ENCODE measurements around the gene TRMT5. TPM values are rescaled to one million over a fixed set of nuclear protein-coding genes. Genes with fewer than 3 reads are reported as not detected.

Gene TRMT5
- total and polyA plus RNA-seq, 10 of the 15 experiments (the other 5 are each of a cell fraction or from before 2014, with no cell fraction given) = 6.6 to 13.1 (median 9.4) TPM

DNA sequence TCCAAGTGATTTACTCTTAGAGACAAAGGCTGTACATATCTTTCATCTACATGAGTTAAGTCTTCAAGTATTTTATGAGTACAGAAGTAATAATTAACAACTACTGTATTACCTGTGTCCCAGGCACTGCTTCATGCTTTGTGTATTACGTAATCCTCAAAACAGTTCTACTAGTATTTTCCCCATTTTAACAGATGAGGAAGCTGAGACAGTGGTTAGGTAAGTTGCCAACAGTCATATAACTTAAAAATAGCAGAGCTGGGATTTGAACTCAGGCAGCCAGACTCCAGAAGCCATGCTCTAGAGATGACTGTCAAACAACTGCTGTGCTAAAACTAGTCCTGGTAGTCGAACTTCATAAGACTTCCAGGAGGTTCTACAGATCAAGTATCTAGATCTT, 10.7 kb downstream of the TRMT5 start:
- H3K4me3 ChIP-seq = no peak overlapping the region
- H2AFZ ChIP-seq (ENCODE audit: control insufficient read depth, low read depth, low read length) = no peak overlapping the region
- ChIA-PET CTCF (interaction anchor here (0.7 kb wide), 1 partner anchor 347 kb away, joined by 3 read pairs; no protein-coding TSS in a partner anchor), POLR2A (no interaction called here), SMC1A (ENCODE audit: uncharacterized antibody, unreplicated experiment) (interaction anchor here (0.8 kb wide), 1 partner anchor 16 kb away, joined by 3 read pairs; no protein-coding TSS in a partner anchor), RAD21 (ENCODE audit: unreplicated experiment) (no interaction called here)
- no peak overlapping the region for H3K9ac ChIP-seq (ENCODE audit: control insufficient read depth, insufficient read depth, low read length)
- in situ Hi-C loops (cut with MboI) = no loop called here
- BruUV-seq (replicated peaks) = no TSS peak
- H3K4me2 ChIP-seq (ENCODE audit: control insufficient read depth, insufficient read depth) = no peak overlapping the region
- no peaks in the 10 kb centered on the region for H3K79me2 ChIP-seq (ENCODE audit: control insufficient read depth, insufficient read depth, low read length)
- no peaks in the 10 kb centered on the region for H4K20me1 ChIP-seq (ENCODE audit: control insufficient read depth, insufficient read depth)
- TF ChIP-seq SP1 (IDR thresholded peaks at IDR 0.05; ENCODE audit: low read depth, low read length) (no peak), EED (IDR thresholded peaks at IDR 0.05; ENCODE audit: low read depth) (no peak), SPI1 (IDR thresholded peaks at IDR 0.05; ENCODE audit: borderline replicate concordance, insufficient read depth, low read depth, low read length) (no peak), FOXK2 (IDR thresholded peaks at IDR 0.05) (no peak), CBFB (IDR thresholded peaks at IDR 0.05; ENCODE audit: low read depth) (no peak), SMAD5 (IDR thresholded peaks at IDR 0.05; ENCODE audit: low read depth) (no peak), RELA (IDR thresholded peaks at IDR 0.05; ENCODE audit: borderline replicate concordance, partially characterized antibody) (no peak)
- intact Hi-C loops (cut with micrococcal nuclease; ENCODE audit: unreplicated experiment) = no loop called here
- no peak for ATAC-seq
- no peaks in the 10 kb centered on the region for H3K9me3 ChIP-seq (replicated peaks; ENCODE audit: control insufficient read depth, insufficient read depth, low read length)
- H3K36me3 ChIP-seq (ENCODE audit: control insufficient read depth in 2 of 2, insufficient read depth in 2 of 2, low read length in 1 of 2) = no peaks in the 10 kb centered on the region; a peak in 1 of 4 replicates
- no peaks in the 10 kb centered on the region for H3K27me3 ChIP-seq (replicated peaks in 1 of 2; ENCODE audit: control insufficient read depth in 2 of 2, insufficient read depth in 2 of 2, low read length in 1 of 2)
- H3K4me1 ChIP-seq (ENCODE audit: control insufficient read depth, insufficient read depth, low read length) = no peaks in the 10 kb centered on the region
- WGBS (ENCODE audit: insufficient coverage, insufficient replicate concordance, low lambda C conversion rate, missing lambda C conversion rate) = 70% methylated on average over 2 of the region's 2 CpGs
- FAIRE-seq = peak; percentile 38
- H3K27ac ChIP-seq (ENCODE audit: control insufficient read depth, insufficient read depth) = no peak overlapping the region
- no peak for DNase-seq (ENCODE audit: low read depth, low spot score)

DNA sequence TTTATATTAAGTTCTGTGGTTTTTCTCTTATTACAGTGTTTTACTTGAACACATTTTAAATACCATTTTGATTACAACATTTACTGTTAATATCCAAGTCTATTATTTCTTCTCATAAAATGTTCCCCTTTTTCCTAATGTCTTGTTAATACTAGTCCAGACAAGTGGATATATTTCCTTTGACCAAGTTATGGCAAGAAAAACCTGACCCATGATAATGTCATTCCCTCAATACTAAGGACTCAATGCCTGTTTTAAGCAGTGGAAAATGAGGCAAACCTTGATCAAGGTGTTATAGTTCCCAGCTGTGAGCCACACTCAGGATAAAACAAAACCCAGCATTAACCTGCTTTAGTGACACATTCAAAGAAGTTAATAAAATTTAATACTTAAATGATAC, 12.2 kb downstream of the TRMT5 start:
- Histone ChIP-seq H4K20me1 (ENCODE audit: control insufficient read depth, insufficient read depth) (no peaks in the 10 kb centered on the region), H3K9me3 (replicated peaks; ENCODE audit: control insufficient read depth, insufficient read depth, low read length) (no peaks in the 10 kb centered on the region), H3K4me3 (no peak overlapping the region), H3K36me3 (ENCODE audit: control insufficient read depth in 2 of 2, insufficient read depth in 2 of 2, low read length in 1 of 2) (no peaks in the 10 kb centered on the region; a peak in 1 of 4 replicates), H3K27me3 (replicated peaks in 1 of 2; ENCODE audit: control insufficient read depth in 2 of 2, insufficient read depth in 2 of 2, low read length in 1 of 2) (no peaks in the 10 kb centered on the region), H2AFZ (ENCODE audit: control insufficient read depth, low read depth, low read length) (no peak overlapping the region), H3K9ac (ENCODE audit: control insufficient read depth, insufficient read depth, low read length) (no peak overlapping the region), H3K4me2 (ENCODE audit: control insufficient read depth, insufficient read depth) (no peak overlapping the region), H3K4me1 (ENCODE audit: control insufficient read depth, insufficient read depth, low read length) (no peaks in the 10 kb centered on the region), H3K79me2 (ENCODE audit: control insufficient read depth, insufficient read depth, low read length) (no peaks in the 10 kb centered on the region), H3K27ac (ENCODE audit: control insufficient read depth, insufficient read depth) (no peak overlapping the region)
- in situ Hi-C loops (cut with MboI) = no loop called here
- DNase-seq (ENCODE audit: low read depth, low spot score) (no peak), FAIRE-seq (no peak), ATAC-seq (no peak)
- ChIA-PET SMC1A (ENCODE audit: uncharacterized antibody, unreplicated experiment) (interaction anchor here (0.7 to 2.7 kb wide), 3 partner anchors 9 to 567 kb away, joined by 3 to 14 read pairs (median 4); no protein-coding TSS in a partner anchor), RAD21 (ENCODE audit: unreplicated experiment) (no interaction called here), CTCF (interaction anchor here (1.0 kb wide), 1 partner anchor 1006 kb away, joined by 3 read pairs; no protein-coding TSS in a partner anchor), POLR2A (no interaction called here)
- intact Hi-C loops (cut with micrococcal nuclease; ENCODE audit: unreplicated experiment) = no loop called here
- BruUV-seq (replicated peaks) = no TSS peak
- TF ChIP-seq CHD2 (IDR thresholded peaks at IDR 0.05; ENCODE audit: borderline replicate concordance, low read depth, low read length) = no peak
- TF ChIP-seq, protein P1, sequence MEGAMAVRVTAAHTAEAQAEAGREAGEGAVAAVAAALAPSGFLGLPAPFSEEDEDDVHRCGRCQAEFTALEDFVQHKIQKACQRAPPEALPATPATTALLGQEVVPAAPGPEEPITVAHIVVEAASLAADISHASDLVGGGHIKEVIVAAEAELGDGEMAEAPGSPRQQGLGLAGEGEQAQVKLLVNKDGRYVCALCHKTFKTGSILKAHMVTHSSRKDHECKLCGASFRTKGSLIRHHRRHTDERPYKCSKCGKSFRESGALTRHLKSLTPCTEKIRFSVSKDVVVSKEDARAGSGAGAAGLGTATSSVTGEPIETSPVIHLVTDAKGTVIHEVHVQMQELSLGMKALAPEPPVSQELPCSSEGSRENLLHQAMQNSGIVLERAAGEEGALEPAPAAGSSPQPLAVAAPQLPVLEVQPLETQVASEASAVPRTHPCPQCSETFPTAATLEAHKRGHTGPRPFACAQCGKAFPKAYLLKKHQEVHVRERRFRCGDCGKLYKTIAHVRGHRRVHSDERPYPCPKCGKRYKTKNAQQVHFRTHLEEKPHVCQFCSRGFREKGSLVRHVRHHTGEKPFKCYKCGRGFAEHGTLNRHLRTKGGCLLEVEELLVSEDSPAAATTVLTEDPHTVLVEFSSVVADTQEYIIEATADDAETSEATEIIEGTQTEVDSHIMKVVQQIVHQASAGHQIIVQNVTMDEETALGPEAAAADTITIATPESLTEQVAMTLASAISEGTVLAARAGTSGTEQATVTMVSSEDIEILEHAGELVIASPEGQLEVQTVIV (IDR thresholded peaks at IDR 0.05; ENCODE audit: borderline replicate concordance, partially characterized antibody) = no peak
- TF ChIP-seq PAX8 (IDR thresholded peaks at IDR 0.05) = no peak
- no peak for TF ChIP-seq ASH2L (IDR thresholded peaks at IDR 0.05; ENCODE audit: borderline replicate concordance, low read depth)
- TF ChIP-seq NFYB (IDR thresholded peaks at IDR 0.05; ENCODE audit: insufficient read depth, low read depth, low read length) = no peak
- no peak for TF ChIP-seq CBX5 (IDR thresholded peaks at IDR 0.05; ENCODE audit: low read depth)
- no peak for TF ChIP-seq DPF2 (IDR thresholded peaks at IDR 0.05)
- TF ChIP-seq ZNF622 (IDR thresholded peaks at IDR 0.05) = no peak

Data from GM12878 (cell line).